Activated CD4-positive, alpha-beta T cell treated with anti-CD3 and anti-CD28 coated beads, Interleukin-2, amount 50 U/mL, for 24 hours (primary cell): ENCODE results near the gene RIN1.
A peak's percentile ranks its signal among the peaks of the same experiment; 100 is the strongest.
"Not testable (repeated sequence)": the region's sequence is repeated elsewhere in the genome, so short reads cannot be mapped to it uniquely, and the experiment has no call there.

Source experiments
- DNase-seq, 2 donors: peaks; one replicate each; pipeline ENCODE4 v3.0.0-alpha.2; 2020; ENCODE audit warnings: low read depth in 1 of 2, low spot score in 1 of 2

Gene RIN1

DNA sequence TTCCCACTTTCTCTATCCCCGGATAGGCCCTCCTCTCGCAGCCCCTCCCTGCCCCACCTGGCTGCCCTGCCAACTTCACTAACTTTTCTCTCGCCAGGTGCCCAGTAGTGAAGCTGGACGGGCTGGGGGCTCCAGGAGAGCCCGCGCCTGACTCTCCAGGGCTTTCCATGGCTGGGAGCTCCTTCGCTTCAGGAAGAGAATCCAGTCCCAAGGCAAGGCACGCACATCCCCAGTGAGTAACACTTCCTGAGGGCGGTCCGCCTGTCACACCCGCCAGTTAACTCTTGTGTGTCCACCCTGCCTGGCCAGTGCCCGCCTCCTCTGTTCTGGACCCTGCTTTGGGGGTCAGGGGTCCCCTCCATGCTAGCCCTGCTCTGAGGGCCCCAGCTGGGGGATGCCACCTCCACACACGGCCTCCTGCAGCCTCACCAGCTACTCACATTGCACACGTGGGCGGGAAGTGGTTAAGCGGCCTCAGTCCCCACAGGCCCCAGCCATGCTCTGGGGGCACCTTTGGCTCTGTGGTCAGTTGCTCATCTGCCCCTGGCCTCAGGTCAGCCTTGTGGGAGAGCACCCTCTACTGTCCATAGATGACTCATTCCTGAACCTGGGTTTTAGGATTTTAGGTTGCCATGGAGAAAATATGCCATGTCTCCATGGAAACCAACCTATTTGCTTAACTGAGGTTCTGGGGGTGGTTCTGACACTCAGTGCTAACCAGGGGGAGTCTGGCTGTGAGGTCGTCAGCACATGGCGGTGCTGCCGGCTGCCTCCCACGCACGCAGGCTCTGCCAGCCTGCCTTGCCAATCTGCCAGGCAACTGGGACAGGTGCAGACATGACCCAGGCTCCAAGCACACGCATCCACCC, at the start of gene RIN1:
Gene RIN1 (minus strand): TSS at position 201 of the 869 bp plus-strand sequence. CDS start 32 bp downstream, at position 169.
- no peak for DNase-seq

GRCh38 chr11:66384316-66384715, 48.1 kb upstream of the RIN1 start:
- DNase-seq = not testable (repeated sequence)

DNA sequence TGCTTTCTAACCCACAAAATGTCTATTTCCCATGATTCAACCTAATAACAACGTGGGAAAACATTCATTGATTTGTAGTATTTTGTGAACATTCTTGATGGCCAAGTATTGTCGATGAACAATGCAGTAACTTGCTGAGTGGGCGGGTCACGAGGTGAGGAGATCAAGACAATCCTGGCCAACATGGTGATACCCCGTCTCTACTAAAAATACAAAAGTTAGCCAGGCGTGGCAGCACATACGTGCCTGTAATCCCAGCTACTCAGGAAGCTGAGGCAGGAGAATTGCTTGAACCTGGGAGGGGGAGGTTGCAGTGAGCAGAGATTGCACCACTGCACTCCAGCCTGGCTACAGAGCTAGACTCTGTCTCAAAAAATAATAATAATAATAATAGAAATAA, 44.0 kb upstream of the RIN1 start:
- DNase-seq = not testable (repeated sequence)

- not testable (repeated sequence) for DNase-seq
These were observed 37.6 kb upstream of the RIN1 start for GRCh38 chr11:66373690-66374287.

DNA sequence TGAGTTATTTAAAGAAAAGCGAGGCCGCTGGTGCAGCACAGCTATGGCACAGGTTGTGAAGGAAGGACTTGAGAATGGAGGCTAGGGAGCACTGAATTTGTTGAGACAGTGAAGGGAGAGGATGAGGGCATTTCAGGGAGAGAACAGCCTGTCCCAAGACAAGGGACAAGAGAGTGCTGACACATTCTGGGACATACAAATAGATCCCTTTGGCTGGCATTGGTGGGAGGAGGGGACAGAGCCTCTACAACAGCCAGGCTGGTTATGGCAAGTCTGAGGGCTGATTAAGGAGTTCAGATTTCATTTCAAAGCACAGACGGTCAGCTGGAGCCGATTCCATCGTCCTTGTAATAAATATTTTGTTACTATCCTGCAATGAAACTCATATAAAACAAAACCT, 37.0 kb upstream of the RIN1 start:
- no peak for DNase-seq

GRCh38 chr11:66371627-66372415, 35.6 kb upstream of the RIN1 start, which contains the start of gene SLC29A2:
Gene SLC29A2 (minus strand): TSS chr11:66371760. CDS start chr11:66371591, 169 bp downstream.
- DNase-seq = peak; percentile 57 to 60

DNA sequence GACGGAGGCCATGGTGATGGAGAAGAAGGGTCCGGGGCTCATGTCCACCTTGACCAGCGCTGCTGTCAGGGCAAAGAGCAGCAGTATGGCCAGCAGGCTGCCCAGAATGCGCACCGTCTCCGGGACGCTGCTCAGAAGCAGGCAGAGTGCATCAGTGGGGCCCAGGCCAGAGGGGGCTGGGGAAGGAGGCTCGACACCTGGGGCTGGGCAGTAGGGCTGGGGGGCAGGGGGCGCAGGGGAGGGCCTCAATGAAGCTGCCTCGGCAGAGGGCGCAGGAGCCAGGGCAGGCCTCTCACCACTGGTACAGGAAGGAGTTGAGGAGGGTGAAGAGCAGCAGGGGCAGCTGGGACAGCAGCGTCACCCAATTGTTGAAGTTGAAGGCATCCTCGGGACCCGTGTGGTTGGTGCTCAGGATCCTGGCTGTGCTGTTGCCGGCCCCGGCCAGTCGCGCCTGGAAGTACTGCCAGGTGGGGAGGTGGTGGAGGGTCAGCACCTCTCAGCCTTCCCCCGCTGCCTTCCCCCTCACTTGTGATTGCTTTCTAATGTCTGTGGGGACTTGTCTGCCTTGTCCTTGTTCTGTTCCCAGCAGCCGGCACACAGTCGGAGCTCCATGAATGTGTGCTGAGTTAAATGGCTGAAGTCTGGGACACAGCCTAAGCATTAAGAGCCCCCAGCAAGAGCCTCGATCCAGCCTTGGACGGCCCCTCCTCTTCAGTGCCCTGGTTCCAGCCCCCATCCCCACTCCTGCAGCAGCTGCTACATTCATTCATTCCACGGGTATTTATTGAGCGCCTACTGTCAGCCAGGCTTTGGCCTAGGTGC, 33.0 kb upstream of the RIN1 start:
- no peak for DNase-seq

DNA sequence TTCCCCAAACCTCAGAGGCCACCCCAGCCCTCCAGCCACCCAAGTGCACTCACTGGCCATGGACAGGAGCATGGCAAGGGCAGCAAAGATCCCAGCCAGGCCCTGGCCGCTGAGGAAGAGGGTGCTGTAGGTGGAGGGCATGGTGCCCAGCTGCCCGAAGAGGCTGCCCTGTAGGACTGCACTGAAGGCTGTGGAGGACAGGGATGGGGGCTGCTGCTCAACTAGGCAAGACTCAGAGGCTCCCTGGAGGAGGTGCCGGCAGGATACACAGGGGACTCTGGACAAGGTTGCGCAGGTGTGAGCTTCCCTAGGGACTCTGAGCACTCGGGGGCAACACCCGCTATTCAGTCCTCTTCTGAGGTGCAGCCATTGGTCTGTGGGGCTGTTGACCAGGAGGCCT, 32.2 kb upstream of the RIN1 start:
- DNase-seq = no peak

- no peak for DNase-seq
These were observed 31.5 kb upstream of the RIN1 start for GRCh38 chr11:66367561-66368312.

- DNase-seq = no peak
These were observed 30.7 kb upstream of the RIN1 start for GRCh38 chr11:66366844-66367477.

DNA sequence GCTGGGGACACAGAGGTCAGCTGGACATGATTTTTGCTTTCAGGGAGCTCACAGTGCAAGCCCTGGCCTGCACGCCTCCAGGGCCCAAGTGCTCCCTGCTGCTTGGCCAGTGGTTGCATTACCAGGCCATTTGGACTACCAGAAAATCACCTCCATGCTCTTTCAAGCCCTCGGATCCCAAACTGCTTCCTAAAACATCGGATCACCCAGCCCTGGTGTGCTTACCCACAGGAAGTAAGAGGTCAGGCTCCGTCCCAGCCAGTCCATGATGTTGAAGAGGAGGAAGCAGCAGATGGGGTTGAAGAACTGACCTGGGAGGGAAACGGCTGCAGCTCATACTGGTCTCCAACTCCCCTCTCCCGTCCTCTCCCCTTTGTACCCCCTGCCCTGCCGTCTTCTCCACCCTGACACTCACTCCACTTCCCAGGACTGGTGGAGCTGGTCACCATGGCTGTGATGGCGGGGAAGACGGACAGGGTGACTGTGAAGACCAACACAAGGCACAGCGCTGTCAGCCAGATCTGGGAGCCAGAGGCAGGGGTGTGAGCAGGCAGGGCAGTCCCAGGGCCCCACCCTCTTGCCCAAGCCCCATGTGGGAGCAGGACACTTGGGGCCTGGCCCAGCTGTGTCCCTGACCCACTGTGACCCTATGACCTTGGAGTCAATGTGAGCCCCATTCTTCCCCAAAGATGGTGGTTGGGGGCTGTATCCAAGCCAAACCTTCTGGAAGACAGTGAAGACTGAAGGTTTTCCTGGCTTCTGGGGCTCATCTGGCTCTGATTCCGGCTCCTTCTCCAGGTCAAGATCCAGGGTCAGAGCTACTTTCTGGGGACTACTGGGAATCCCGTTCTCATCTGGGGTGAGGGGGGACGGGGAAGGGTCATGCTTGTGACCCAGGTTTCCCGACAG, 29.7 kb upstream of the RIN1 start:
- no peak for DNase-seq

DNA sequence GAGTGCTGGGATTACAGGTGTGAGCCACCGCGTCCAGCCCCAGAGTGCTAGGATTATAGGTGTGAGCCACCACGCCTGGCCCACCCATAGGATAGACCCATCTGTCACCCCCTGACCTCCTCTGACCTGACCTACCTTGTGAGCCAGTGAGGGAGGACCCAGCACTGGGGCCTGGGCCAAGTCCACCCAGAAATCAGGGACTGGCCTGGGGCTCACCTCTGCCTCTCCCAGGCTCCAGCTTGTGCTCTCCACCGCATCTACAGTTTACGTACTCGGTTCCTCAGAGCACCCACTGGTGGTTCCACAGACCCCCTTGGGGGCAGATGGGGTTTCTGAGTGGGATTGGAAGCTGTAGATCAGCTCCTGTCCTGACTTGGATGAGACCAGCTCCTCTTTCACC, 28.9 kb upstream of the RIN1 start:
- DNase-seq = no peak

GRCh38 chr11:66363805-66364535, 27.7 kb upstream of the RIN1 start:
- DNase-seq = peak; percentile 63 to 66

DNA sequence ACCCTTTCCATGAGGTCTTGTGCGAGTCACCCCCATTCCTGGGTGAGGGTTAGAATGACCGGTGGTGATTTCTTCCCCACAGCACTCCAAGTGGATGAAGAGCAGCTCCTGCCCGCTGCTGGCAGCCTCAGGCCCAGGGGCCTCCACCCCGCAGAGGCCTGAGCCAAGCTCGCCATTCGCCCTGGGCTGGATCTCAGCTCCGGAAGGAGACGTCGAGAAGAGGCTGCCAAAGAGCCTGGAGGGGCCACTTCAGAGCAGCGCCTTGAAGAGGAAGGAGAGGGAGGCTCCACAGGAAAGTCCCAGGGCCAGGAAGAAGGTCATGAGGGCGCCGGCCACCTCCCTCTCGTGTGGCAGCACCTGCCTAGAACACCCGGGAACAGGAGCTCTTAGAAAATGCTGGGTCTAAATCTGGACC, 27.0 kb upstream of the RIN1 start:
- no peak for DNase-seq

GRCh38 chr11:66362481-66363147, 26.4 kb upstream of the RIN1 start:
- no peak for DNase-seq

GRCh38 chr11:66361502-66361941, 25.3 kb upstream of the RIN1 start:
- no peak for DNase-seq

DNA sequence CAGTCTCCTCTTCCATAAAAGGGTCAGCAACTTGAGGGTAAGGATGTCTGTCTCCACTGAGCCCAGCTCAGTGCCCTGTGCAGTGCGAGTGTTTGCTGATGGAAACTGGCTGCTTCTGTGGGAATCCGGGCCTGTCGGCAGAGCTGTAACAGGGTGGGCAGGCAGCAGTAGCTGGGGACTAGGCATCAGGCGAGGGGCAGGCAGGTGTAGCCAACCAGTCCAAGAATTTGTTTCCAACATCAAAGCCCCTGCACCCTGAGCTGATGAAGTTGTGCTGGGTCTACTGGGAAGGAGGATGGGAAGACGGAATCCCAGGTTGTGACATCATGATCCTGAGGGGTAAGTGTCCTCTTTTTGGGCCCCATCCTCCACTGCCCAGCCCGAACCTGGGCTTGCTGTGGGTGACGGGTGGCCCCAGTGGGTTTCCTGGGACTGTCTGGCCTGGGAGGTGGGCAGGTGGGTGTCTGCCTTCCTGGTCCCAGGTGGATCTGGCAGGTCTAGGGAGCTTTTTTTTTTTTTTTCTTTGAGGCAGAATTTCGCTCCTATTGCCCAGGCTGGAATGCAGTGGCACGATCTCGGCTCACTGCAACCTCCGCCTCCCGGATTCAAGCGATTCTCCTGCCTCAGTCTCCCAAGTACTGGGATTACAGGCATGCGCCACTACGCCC, 24.3 kb upstream of the RIN1 start:
- no peak for DNase-seq
